CD4-positive, alpha-beta T cell (primary cell): Measurements from ENCODE around the gene HLA-B. TPM values are rescaled to one million over a fixed set of nuclear protein-coding genes. Genes with fewer than 3 reads are reported as not detected.

Experiments
- ATAC-seq: fragments of 200-7000 bp; cut with Tn5 transposase; one replicate; pipeline ENCODE4 v1.10.0; 2022; ENCODE audit warnings: mild to moderate bottlenecking; ENCODE audit not compliant: poor library complexity
- CTCF ChIA-PET: fragments of 350-600 bp; sonication (Branson Sonifier 250); formaldehyde crosslinking; loops from one replicate; lab custom pipeline; 2021; ENCODE audit warnings: antibody characterized with exemption, inconsistent platforms; lab: Charles Lee
- POLR2A ChIA-PET: fragments of 350-600 bp; sonication (Branson Sonifier 250); formaldehyde crosslinking; loops from one replicate; lab custom pipeline; 2021; ENCODE audit warnings: antibody characterized with exemption, inconsistent platforms; lab: Charles Lee
- DNase-seq, 14 experiments: peaks; one replicate each; pipeline ENCODE4 v3.0.0-alpha.2; 2013 to 2020; ENCODE audit warnings: mixed read lengths in 2 of 14
- H3K27ac ChIP-seq, 2 donors: one replicate each; pipeline versions ENCODE4 v1.5.1 to v1.7.0; 2013; ENCODE audit warnings: low read length in 2 of 2, low read depth in 1 of 2, mild to moderate bottlenecking in 1 of 2
- H3K27me3 ChIP-seq, 2 experiments: 1 replicate in 1 of 2; 2 replicates in 1 of 2; pipeline versions ENCODE4 v1.6.1 to v1.7.0; 2013; ENCODE audit warnings: low read length in 2 of 2, control low read depth in 1 of 2, mild to moderate bottlenecking in 1 of 2, moderate library complexity in 1 of 2; ENCODE audit not compliant: insufficient read depth in 2 of 2, control insufficient read depth in 1 of 2
- H3K36me3 ChIP-seq: one replicate; pipeline ENCODE4 v1.6.1; 2013; ENCODE audit warnings: low read length, control low read depth; ENCODE audit not compliant: insufficient read depth
- H3K4me1 ChIP-seq: one replicate; pipeline ENCODE4 v1.6.1; 2013; ENCODE audit warnings: low read length, control low read depth; ENCODE audit not compliant: insufficient read depth
- H3K4me3 ChIP-seq: one replicate; pipeline ENCODE4 v1.5.1; 2013; ENCODE audit warnings: mild to moderate bottlenecking, low read length, moderate library complexity
- H3K9me3 ChIP-seq, 2 experiments: 1 replicate in 1 of 2; 2 replicates in 1 of 2; pipeline versions ENCODE4 v1.6.1 to v1.7.0; 2013; ENCODE audit warnings: low read length in 2 of 2, mild to moderate bottlenecking in 2 of 2, control low read depth in 1 of 2, moderate library complexity in 1 of 2; ENCODE audit not compliant: control insufficient read depth in 1 of 2, insufficient read depth in 1 of 2
- H3K27ac Mint-ChIP-seq: one replicate; pipeline ENCODE4 v1.8.0; 2020; ENCODE audit warnings: mixed read lengths
- H3K27me3 Mint-ChIP-seq: one replicate; pipeline ENCODE4 v1.8.0; 2021; ENCODE audit warnings: mixed read lengths
- H3K36me3 Mint-ChIP-seq: one replicate; pipeline ENCODE4 v1.8.0; 2021; ENCODE audit warnings: low read depth, mixed read lengths
- H3K4me1 Mint-ChIP-seq: one replicate; pipeline ENCODE4 v1.8.0; 2021; ENCODE audit warnings: low read depth, mixed read lengths
- H3K4me3 Mint-ChIP-seq: one replicate; pipeline ENCODE4 v1.8.0; 2020; ENCODE audit warnings: mild to moderate bottlenecking, mixed read lengths
- H3K9me3 Mint-ChIP-seq: one replicate; pipeline ENCODE4 v1.8.0; 2020; ENCODE audit warnings: mixed read lengths
- intact Hi-C, 2 experiments: fragments of 100-400 bp; cut with DNase I in 1 of 2; cut with micrococcal nuclease in 1 of 2; formaldehyde crosslinking; loops; one replicate each; pipeline versions ENCODE4 v1.15.1 to v1.9.0; 2023 to 2025; cut with DNase I, micrococcal nuclease
- total RNA-seq, 174 experiments: library from RNA in 2 of 174; stranded (reverse) in 2 of 174; gene quantifications; one replicate each; pipeline ENCODE4 v1.2.3 and lab custom pipeline; 2021 to 2026
- TF ChIP-seq, protein P1 (sequence below): fragments of 200-600 bp; IDR thresholded peaks from one replicate; pipeline ENCODE4 v1.8.0; 2022; ENCODE audit warnings: antibody characterized with exemption, mild to moderate bottlenecking

Gene HLA-B
- total RNA-seq, 2 experiments from 2014 or later = 6,758 to 7,013 TPM

DNA sequence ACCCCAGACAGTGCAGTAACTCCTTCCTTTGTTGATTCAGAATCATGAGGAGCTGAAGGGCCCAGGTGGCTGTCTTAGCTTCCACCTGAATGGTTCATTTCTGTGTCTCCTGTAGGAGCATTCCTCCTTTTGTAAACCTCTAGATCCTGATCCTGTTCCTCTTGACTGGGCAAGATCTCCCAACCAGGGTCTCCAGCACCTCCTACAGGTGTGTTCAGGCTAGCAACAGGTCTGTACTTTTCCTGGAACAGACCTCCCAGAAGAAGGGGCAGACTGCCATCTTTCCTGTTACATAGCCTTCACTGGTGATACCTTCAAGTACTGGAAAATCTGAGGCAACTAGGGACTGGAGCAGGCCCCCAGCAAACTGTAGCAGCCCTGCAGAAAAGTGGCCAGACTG, 35.2 kb downstream of the HLA-B start:
- Histone ChIP-seq H3K4me1 (no peaks in the 10 kb centered on the region), H3K27ac (no peak overlapping the region), H3K36me3 (no peaks in the 10 kb centered on the region), H3K9me3 (no peaks in the 10 kb centered on the region), H3K27me3 (peaks cover 0 to 3% of the 10 kb centered on the region in 2 experiments), H3K4me3 (no peak overlapping the region)
- TF ChIP-seq, protein P1, sequence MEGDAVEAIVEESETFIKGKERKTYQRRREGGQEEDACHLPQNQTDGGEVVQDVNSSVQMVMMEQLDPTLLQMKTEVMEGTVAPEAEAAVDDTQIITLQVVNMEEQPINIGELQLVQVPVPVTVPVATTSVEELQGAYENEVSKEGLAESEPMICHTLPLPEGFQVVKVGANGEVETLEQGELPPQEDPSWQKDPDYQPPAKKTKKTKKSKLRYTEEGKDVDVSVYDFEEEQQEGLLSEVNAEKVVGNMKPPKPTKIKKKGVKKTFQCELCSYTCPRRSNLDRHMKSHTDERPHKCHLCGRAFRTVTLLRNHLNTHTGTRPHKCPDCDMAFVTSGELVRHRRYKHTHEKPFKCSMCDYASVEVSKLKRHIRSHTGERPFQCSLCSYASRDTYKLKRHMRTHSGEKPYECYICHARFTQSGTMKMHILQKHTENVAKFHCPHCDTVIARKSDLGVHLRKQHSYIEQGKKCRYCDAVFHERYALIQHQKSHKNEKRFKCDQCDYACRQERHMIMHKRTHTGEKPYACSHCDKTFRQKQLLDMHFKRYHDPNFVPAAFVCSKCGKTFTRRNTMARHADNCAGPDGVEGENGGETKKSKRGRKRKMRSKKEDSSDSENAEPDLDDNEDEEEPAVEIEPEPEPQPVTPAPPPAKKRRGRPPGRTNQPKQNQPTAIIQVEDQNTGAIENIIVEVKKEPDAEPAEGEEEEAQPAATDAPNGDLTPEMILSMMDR = no peak
- Mint-ChIP-seq H3K27ac (no peak overlapping the region), H3K9me3 (no peaks in the 10 kb centered on the region), H3K36me3 (no peaks in the 10 kb centered on the region), H3K4me3 (no peak overlapping the region), H3K27me3 (peaks cover 37% of the 10 kb centered on the region), H3K4me1 (no peaks in the 10 kb centered on the region)
- intact Hi-C loops = no loop called here
- DNase-seq (no peak), ATAC-seq (no peak)
- POLR2A ChIA-PET = no interaction called here
- CTCF ChIA-PET = interaction anchor here (1.0 kb wide), 1 partner anchor 125 kb away, joined by 4 read pairs; no protein-coding TSS in a partner anchor

DNA sequence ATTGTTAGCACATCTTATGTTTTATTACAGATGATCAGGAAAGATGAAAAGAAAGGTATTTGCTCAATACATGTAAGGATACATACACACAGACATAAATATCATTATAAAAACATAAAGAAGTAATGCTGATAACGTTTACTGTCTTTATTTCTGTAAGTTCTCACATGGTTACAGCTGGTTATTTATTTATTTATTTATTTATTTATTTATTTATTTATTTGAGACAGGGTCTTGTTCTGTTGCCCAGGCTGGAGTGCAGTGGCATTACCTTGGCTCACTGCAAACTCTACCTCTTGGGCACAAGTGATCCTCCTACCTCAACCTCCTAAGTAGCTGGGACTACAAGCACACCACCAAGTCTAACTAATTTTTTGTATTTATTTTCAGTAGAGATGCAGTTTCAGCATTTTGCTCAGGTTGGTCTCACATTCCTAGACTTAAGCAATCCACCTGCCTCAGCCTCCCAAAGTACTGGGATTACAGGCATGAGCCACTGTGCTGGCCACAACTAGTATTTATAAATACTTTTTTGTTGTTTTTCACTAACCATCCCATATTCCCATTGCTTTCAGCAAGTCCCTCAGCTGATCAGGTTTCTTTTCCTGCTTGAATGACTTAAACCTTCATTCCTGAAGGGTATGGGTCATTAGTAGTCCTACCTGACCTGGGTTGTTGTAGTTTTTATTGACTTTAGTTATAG, 35.8 kb downstream of the HLA-B start:
- no peaks in the 10 kb centered on the region for H3K4me1 ChIP-seq
- Mint-ChIP-seq H3K36me3 (no peaks in the 10 kb centered on the region), H3K4me3 (no peak overlapping the region), H3K9me3 (no peaks in the 10 kb centered on the region), H3K27ac (no peak overlapping the region), H3K27me3 (peaks cover 40% of the 10 kb centered on the region), H3K4me1 (no peaks in the 10 kb centered on the region)
- TF ChIP-seq, protein P1 = no peak
- ATAC-seq = no peak
- POLR2A ChIA-PET = no interaction called here
- CTCF ChIA-PET = interaction anchor here (1.0 kb wide), 1 partner anchor 124 kb away, joined by 4 read pairs; no protein-coding TSS in a partner anchor
- no peaks in the 10 kb centered on the region for H3K36me3 ChIP-seq
- no peak for DNase-seq
- intact Hi-C loops = no loop called here
- peaks cover 0 to 3% of the 10 kb centered on the region in 2 experiments for H3K27me3 ChIP-seq
- no peaks in the 10 kb centered on the region for H3K9me3 ChIP-seq
- H3K4me3 ChIP-seq = no peak overlapping the region
- H3K27ac ChIP-seq = no peak overlapping the region

DNA sequence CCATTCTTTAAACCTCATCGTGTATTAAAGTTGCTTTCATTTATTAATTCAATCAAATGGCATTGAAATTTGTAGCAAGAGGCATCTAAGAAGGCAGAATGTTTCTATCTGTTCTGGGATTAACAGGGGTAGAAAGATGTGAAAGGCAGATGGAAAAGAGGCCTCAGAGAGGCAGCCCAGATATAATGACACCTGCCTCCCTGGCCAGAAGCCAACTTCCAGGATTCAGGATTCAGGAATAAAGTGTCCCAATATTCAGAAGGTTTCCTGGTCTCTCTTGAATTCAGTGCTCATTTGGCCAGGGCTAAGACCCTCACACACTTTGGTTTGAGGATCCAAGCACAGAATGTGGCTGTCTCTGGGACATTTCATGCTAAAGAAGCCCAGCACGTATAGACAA, 39.9 kb downstream of the HLA-B start:
- Mint-ChIP-seq H3K36me3 (no peaks in the 10 kb centered on the region), H3K27ac (no peak overlapping the region), H3K9me3 (no peaks in the 10 kb centered on the region), H3K4me1 (no peaks in the 10 kb centered on the region), H3K27me3 (peaks cover 41% of the 10 kb centered on the region), H3K4me3 (no peak overlapping the region)
- Histone ChIP-seq H3K4me3 (no peak overlapping the region), H3K4me1 (no peaks in the 10 kb centered on the region), H3K36me3 (no peaks in the 10 kb centered on the region), H3K27ac (no peak overlapping the region), H3K27me3 (peaks cover 0 to 3% of the 10 kb centered on the region in 2 experiments), H3K9me3 (no peaks in the 10 kb centered on the region)
- TF ChIP-seq, protein P1 = no peak
- ChIA-PET CTCF (no interaction called here), POLR2A (no interaction called here)
- intact Hi-C loops = no loop called here
- DNase-seq = no peak
- no peak for ATAC-seq
